ENCODE data around the gene SLC6A11.

SLC6A11 gene

DNA sequence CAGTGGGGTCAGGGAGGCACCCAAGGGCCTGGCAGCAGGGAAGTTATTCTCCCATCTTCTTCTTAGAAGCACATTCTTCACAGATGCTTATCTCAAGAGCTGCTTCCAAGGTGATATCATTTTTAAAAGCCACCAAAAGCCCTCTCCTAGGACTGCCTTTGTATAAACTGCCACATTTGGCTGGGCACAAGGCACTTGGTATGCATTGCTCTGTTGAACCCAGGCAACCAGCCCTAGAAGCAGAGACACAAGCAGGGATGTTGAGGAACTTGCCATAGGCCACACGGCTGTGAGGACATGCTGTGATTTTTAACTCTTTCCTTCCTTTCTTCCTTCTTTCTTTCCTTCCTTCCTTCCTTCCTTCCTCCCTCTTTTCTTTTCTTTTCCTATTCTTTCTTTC lies 169.2 kb downstream of the SLC6A11 start:
- DNase-seq, result no peak

DNA sequence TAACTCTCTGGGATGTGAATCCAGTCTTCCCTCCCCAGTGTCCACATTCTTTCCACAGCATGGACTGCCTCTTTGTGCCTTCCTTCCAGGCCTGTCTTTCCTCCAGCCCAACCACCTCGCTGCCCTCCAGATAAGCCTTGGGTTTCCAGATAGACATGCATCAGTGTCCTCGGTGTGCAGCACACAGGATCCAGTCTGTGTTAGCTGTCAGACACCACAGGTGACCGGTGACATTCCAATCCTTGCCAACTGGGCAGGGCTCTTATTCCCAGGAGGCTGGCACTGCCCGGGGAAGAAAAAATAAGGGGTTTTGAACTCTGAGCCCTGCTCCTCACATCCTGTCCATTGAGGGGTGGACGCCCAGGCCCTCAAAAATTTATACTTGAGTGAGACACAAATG lies 170.6 kb downstream of the SLC6A11 start:
- DNase-seq, result no peak

DNA sequence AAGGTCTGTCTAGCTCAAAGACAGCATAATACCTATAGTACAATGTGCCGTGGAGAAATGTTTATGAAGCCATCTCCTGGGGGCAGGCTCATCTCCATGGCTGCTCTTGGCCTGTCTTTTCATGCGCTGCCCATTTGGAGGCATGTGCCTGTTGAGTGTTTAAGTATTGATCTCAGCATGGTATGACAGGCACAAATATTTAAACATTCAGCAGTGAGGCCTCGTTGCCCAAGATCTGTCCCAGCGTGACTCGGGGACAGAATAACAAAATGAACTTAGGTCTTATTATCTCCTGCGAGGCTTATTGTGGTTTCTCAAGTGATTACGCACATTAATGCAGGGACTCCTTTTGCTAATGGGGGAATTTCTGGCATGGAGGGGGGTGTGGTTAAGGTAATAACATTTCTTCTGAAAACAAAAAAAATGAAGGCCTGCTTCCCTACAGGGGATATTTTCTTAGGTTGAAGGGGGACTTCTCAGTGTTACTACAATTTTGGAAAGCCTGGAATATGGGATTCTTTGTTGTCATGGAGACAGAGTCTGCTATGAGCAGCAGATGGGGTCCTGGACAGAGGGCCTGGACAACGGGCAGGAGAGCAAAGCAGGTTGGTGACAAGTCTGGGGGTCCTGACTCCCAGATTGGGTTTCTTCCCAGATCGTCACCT lies 172.1 kb downstream of the SLC6A11 start:
- DNase-seq, result no peak

DNA sequence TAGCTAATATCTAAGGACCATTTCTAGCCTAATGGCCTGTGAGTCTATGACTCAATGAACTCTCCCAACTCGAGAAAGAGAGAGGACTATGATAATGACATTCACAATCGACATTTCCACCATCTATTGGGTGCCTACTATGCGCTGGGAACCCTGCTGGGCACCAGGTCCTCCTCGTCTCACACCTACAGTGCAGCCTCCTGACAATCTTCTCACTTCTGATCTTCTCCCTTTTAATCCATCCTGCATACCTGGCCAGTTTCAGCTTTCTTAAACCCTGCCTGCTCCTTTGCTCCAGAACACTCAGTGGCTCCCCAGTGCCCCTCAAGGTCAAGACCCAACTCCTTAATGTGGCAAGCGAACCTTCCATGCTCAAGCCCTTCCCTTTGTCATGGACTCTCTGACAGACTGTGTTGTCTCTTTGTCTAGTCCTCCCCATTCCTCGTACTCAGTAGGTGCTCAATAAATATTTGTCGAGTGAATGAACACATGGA lies 173.0 kb downstream of the SLC6A11 start:
- DNase-seq, result no peak

All from NCI-H146 (cell line).